K562 (cell line): ENCODE results near the gene FTH1. TPM values are rescaled to one million over a fixed set of nuclear protein-coding genes. Genes with fewer than 3 reads are reported as not detected.

Experiments
- ATAC-seq: fragments of 200-7000 bp; cut with Tn5 transposase; 3 replicates; pipeline ENCODE4 v1.9.1; 2020; ENCODE audit warnings: moderate library complexity
- BruUV-seq: library from RNA; stranded (reverse); fragments of 400-500 nt; replicated peaks from 2 replicates; lab custom pipeline; 2021; lab: Mats Ljungman, UMichigan
- CTCF ChIA-PET: fragments of 300-600 bp; formaldehyde crosslinking; extraction: SDS; loops from one replicate; lab custom pipeline; 2021; ENCODE audit warnings: low intra/inter-chr PET ratio; lab: Yijun Ruan, JAX
- POLR2A ChIA-PET: fragments of 300-600, 350-650 bp; sonication (Branson Sonifier 250); formaldehyde crosslinking; extraction: SDS; loops from one replicate; lab custom pipeline; 2021; ENCODE audit warnings: antibody characterized with exemption, inconsistent platforms; lab: Yijun Ruan, JAX
- DNase-seq, 4 experiments: peaks; one replicate each; pipeline versions ENCODE4 v3.0.0 to v3.0.0-alpha.2; 2011 to 2018; ENCODE audit warnings: low spot score in 3 of 4, mixed read lengths in 3 of 4; ENCODE audit errors: extremely low read depth in 1 of 4
- FAIRE-seq: peaks from 2 replicates; lab custom pipeline; 2011; peaks lifted over from hg19 to GRCh38; lab: Jason Lieb, UNC
- H2AFZ ChIP-seq: 2 replicates; pipeline ENCODE4 v1.6.0; 2011; ENCODE audit warnings: low read depth, low read length, control low read depth, inconsistent platforms
- H3K27ac ChIP-seq: fragments of 200-600 bp; 3 replicates; pipeline ENCODE4 v1.8.0; 2011; ENCODE audit warnings: low read depth, mild to moderate bottlenecking, control low read depth, inconsistent platforms, low read length, moderate library complexity, mixed read lengths; ENCODE audit errors: extremely low read depth
- H3K27me3 ChIP-seq, 2 experiments: fragments of 300-600 bp in 1 of 2; 2 replicates in 1 of 2; 3 replicates in 1 of 2; pipeline versions ENCODE4 v1.6.0 to v1.8.0; 2011; ENCODE audit warnings: inconsistent platforms in 2 of 2, low read length in 2 of 2, mild to moderate bottlenecking in 1 of 2, mixed read lengths in 1 of 2, moderate library complexity in 1 of 2; ENCODE audit not compliant: control insufficient read depth in 2 of 2, insufficient read depth in 2 of 2
- H3K36me3 ChIP-seq: fragments of 300-600 bp; 3 replicates; pipeline ENCODE4 v1.8.0; 2011; ENCODE audit warnings: mild to moderate bottlenecking, low read length, inconsistent platforms; ENCODE audit not compliant: control insufficient read depth, insufficient read depth
- H3K4me1 ChIP-seq, 2 experiments: fragments of 200-600 bp in 1 of 2; replicated peaks in 1 of 2; 2 replicates in 1 of 2; 3 replicates in 1 of 2; pipeline versions ENCODE4 v1.5.1 to v1.8.0; 2011; ENCODE audit warnings: inconsistent platforms in 2 of 2, low read length in 2 of 2, mild to moderate bottlenecking in 1 of 2, mixed read lengths in 1 of 2, moderate library complexity in 1 of 2; ENCODE audit not compliant: control insufficient read depth in 2 of 2, insufficient read depth in 2 of 2
- H3K4me2 ChIP-seq: 2 replicates; pipeline ENCODE4 v1.6.1; 2011; ENCODE audit warnings: low read length, control low read depth, inconsistent platforms, mixed read lengths; ENCODE audit not compliant: insufficient read depth
- H3K4me3 ChIP-seq: fragments of 200-600 bp; sonication (generic), shearing (Covaris generic); 2 replicates; pipeline ENCODE4 v1.5.1; 2016; ENCODE audit warnings: control low read depth, inconsistent platforms
- H3K79me2 ChIP-seq: fragments of 200-600 bp; 3 replicates; pipeline ENCODE4 v1.8.0; 2011; ENCODE audit warnings: low read length, inconsistent platforms; ENCODE audit not compliant: control insufficient read depth, insufficient read depth
- H3K9ac ChIP-seq, 2 experiments: 2 replicates each; pipeline versions ENCODE4 v1.6.0 to v1.6.1; 2011; ENCODE audit warnings: low read depth in 2 of 2, low read length in 2 of 2, control low read depth in 1 of 2, inconsistent platforms in 1 of 2, mild to moderate bottlenecking in 1 of 2, mixed read lengths in 1 of 2; ENCODE audit not compliant: insufficient read depth in 1 of 2
- H3K9me1 ChIP-seq: one replicate; pipeline ENCODE4 v1.6.0; 2011; ENCODE audit warnings: inconsistent platforms, mild to moderate bottlenecking, low read length, moderate library complexity; ENCODE audit not compliant: control insufficient read depth, insufficient read depth
- H3K9me3 ChIP-seq: replicated peaks from 2 replicates; pipeline ENCODE4 v1.5.1; 2011; ENCODE audit warnings: low read depth, low read length, inconsistent platforms; ENCODE audit not compliant: control insufficient read depth, insufficient read depth
- H4K20me1 ChIP-seq: replicated peaks from 2 replicates; pipeline ENCODE4 v1.6.1; 2011; ENCODE audit warnings: low read length, inconsistent platforms, mixed read lengths; ENCODE audit not compliant: control insufficient read depth, insufficient read depth
- ATF7 ChIP-seq: fragments of 450-650 bp; IDR thresholded peaks from 2 replicates; pipeline ENCODE4 v1.7.1; 2014; ENCODE audit warnings: mild to moderate bottlenecking, moderate library complexity
- CBX1 ChIP-seq: sonication (generic); IDR thresholded peaks from 2 replicates; pipeline ENCODE4 v1.6.1; 2016; ENCODE audit warnings: antibody characterized with exemption, low read depth, mild to moderate bottlenecking
- ELF4 ChIP-seq: fragments of 450-650 bp; formaldehyde crosslinking; IDR thresholded peaks from 2 replicates; pipeline ENCODE4 v1.4.0; 2022; ENCODE audit warnings: missing genetic modification characterization
- ELK3 ChIP-seq: fragments of 450-650 bp; formaldehyde crosslinking; IDR thresholded peaks from 2 replicates; pipeline ENCODE4 v1.4.0; 2020; ENCODE audit warnings: mild to moderate bottlenecking
- GTF2A2 ChIP-seq: IDR thresholded peaks from 2 replicates; pipeline ENCODE4 v1.6.1; 2016; ENCODE audit warnings: mild to moderate bottlenecking, missing genetic modification characterization, missing compliant biosample characterization
- JUND ChIP-seq, 2 experiments: IDR thresholded peaks; 2 replicates in 1 of 2; 3 replicates in 1 of 2; pipeline ENCODE4 v1.6.1; 2011; ENCODE audit warnings: borderline replicate concordance in 2 of 2, low read depth in 2 of 2, low read length in 2 of 2, improper control_type of control experiment in 1 of 2, missing biosample characterization in 1 of 2, missing genetic modification characterization in 1 of 2, missing genetic modification reagents in 1 of 2
- MCM3 ChIP-seq: fragments of 450-650 bp; IDR thresholded peaks from 2 replicates; pipeline ENCODE4 v1.6.1; 2016
- MTA2 ChIP-seq: fragments of 450-650 bp; IDR thresholded peaks from 2 replicates; pipeline ENCODE4 v1.6.1; 2016; ENCODE audit warnings: low read depth
- PKNOX1 ChIP-seq: fragments of 450-650 bp; IDR thresholded peaks from 2 replicates; pipeline ENCODE4 v1.6.1; 2016
- PTRF ChIP-seq: fragments of 450-650 bp; IDR thresholded peaks from 2 replicates; pipeline ENCODE4 v1.6.1; 2016; ENCODE audit warnings: mild to moderate bottlenecking, missing genetic modification characterization, missing compliant biosample characterization
- SNRNP70 ChIP-seq: fragments of 200-400 bp; formaldehyde crosslinking; optimal IDR thresholded peaks from 2 replicates; pipeline ENCODE3; 2017; ENCODE audit warnings: low read depth, low read length
- SRF ChIP-seq, 2 experiments: fragments of 250-450, 450-650 bp in 1 of 2; sonication (Bioruptor Pico) in 1 of 2; sonication (generic) in 1 of 2; formaldehyde crosslinking; IDR thresholded peaks; 2 replicates each; pipeline versions ENCODE4 v1.5.0 to v1.5.1; 2020 to 2022; ENCODE audit warnings: mild to moderate bottlenecking in 1 of 2, missing genetic modification reagents in 1 of 2
- SRSF1 ChIP-seq: fragments of 200-400 bp; formaldehyde crosslinking; IDR thresholded peaks from 2 replicates; pipeline ENCODE4 v1.6.1; 2017; ENCODE audit warnings: mild to moderate bottlenecking, low read depth, low read length, moderate library complexity
- ZNF24 ChIP-seq: fragments of 450-650 bp; IDR thresholded peaks from 2 replicates; pipeline ENCODE4 v1.6.1; 2016
- ZNF263 ChIP-seq: sonication (generic); formaldehyde crosslinking; IDR thresholded peaks from 2 replicates; pipeline ENCODE4 v1.8.0; 2022; ENCODE audit warnings: mild to moderate bottlenecking, missing genetic modification reagents, borderline replicate concordance
- ZNF436 ChIP-seq: fragments of 250-450, 450-650 bp; sonication (Bioruptor Pico); formaldehyde crosslinking; IDR thresholded peaks from 2 replicates; pipeline ENCODE4 v1.7.0; 2020; ENCODE audit warnings: mild to moderate bottlenecking
- ZNF507 ChIP-seq: conservative IDR thresholded peaks from 2 replicates; pipeline ENCODE4 v1.6.1; 2017; ENCODE audit warnings: missing genetic modification characterization, missing compliant biosample characterization
- ZNF586 ChIP-seq: fragments of 450-650 bp; formaldehyde crosslinking; conservative IDR thresholded peaks from 2 replicates; pipeline ENCODE4 v1.4.0; 2020; ENCODE audit warnings: mild to moderate bottlenecking, moderate library complexity
- ZNF785 ChIP-seq: fragments of 250-450 bp; sonication (Bioruptor Pico); IDR thresholded peaks from 2 replicates; pipeline ENCODE4 v1.4.0; 2020; ENCODE audit warnings: mild to moderate bottlenecking
- WGBS: fragments of 100-300 bp; shearing (Covaris generic); methylation state at CpG from one replicate; pipeline ENCODE4 v1.1.6; 2016; ENCODE audit warnings: low coverage, mixed read lengths; ENCODE audit not compliant: insufficient coverage; ENCODE audit errors: missing lambda C conversion rate; 5-methylcytosine and 5-hydroxymethylcytosine counted together
- in situ Hi-C: fragments of 300-500 bp; cut with MboI; formaldehyde crosslinking; loops from 4 replicates; pipeline ENCODE4 v1.15.0; 2018; ENCODE audit warnings: inconsistent platforms, mixed read lengths
- intact Hi-C: fragments of 100-400 bp; cut with micrococcal nuclease; formaldehyde crosslinking; loops from 2 replicates; pipeline ENCODE4 v1.14.2; 2022
- polyA plus RNA-seq, 8 experiments: library from polyadenylated mRNA; depleted of rRNA in 4 of 8; stranded (reverse) in 5 of 8; unstranded in 3 of 8; fragments of >200 nt; fragmentation: Nextera tagmentation in 2 of 8; fragmentation: Illumina TruSeq in 1 of 8; extraction: Ambion mirVana in 2 of 8; extraction: Trizol in 1 of 8; gene quantifications; 2 replicates each; pipeline versions ENCODE4 v1.2.1 to v1.2.3, GENCODE V29; 2011 to 2014; ENCODE audit warnings: inconsistent platforms in 1 of 8, missing spikeins in 1 of 8
- total RNA-seq, 7 experiments: library from RNA; depleted of rRNA in 6 of 7; stranded (reverse); fragments of >200 nt in 6 of 7; fragmentation: Illumina TruSeq in 2 of 7; extraction: Trizol in 2 of 7; gene quantifications; 2 replicates each; pipeline versions ENCODE4 v1.2.1 to v1.2.3, GENCODE V29; 2011 to 2021; ENCODE audit warnings: low replicate concordance in 1 of 7

Gene FTH1
- total and polyA plus RNA-seq, 9 of the 15 experiments (the other 6 are each of a cell fraction or from before 2014, with no cell fraction given), result 370 to 3,146 (median 802) TPM

- TF ChIP-seq JUND (IDR thresholded peaks at IDR 0.05; ENCODE audit: borderline replicate concordance, low read depth, low read length) (peak; percentile 14; the same call in 1 of the 2 replicates), JUND (tag; IDR thresholded peaks at IDR 0.05; ENCODE audit: borderline replicate concordance, low read depth, low read length) (no peak), ELF4 (no peak), SRF (CRISPR knock-in tag; IDR thresholded peaks at IDR 0.05) (peak in 1 of 2 experiments; percentile 42; a peak in 1 of 4 replicates)
- TF ChIP-seq, all 486 proteins: peak for 21
Observed at GRCh38 chr11:61918938-61919704, 48.3 kb downstream of the FTH1 start (continued).

- no peak for ATAC-seq
- no TSS peak for BruUV-seq
- peak overlapping the region; percentile 63 for H3K4me3 ChIP-seq
- POLR2A ChIA-PET, result interaction anchor here (0.5 to 2.2 kb wide), 5 partner anchors 10 to 46 kb away, joined by 3 to 11 read pairs (median 6); partner anchors contain the start of gene BEST1
- WGBS, result 46% methylated on average over 14 of the region's 14 CpGs
- H3K4me1 ChIP-seq, result peaks cover 52 to 86% of the 10 kb centered on the region in 2 experiments
- peak overlapping the region; percentile 71 for H3K27ac ChIP-seq
- 0 out of 2 replicates have a peak overlapping the region, but pooled peaks have one; percentile 55 for H2AFZ ChIP-seq
- H3K9ac ChIP-seq, result peak overlapping the region; percentile 60 to 80; a peak in 3 of 4 replicates
- peak overlapping the region; percentile 96 for H3K4me2 ChIP-seq
- H3K27me3 ChIP-seq, result no peaks in the 10 kb centered on the region
- peaks cover 67% of the 10 kb centered on the region for H3K79me2 ChIP-seq
- in situ Hi-C loops (no loop called here), intact Hi-C loops (no loop called here)
- H4K20me1 ChIP-seq, result peaks cover 5% of the 10 kb centered on the region; the same call in 1 of the 2 replicates
- no peak for FAIRE-seq
- peaks cover 7% of the 10 kb centered on the region; the same call in 2 of the 3 replicates for H3K36me3 ChIP-seq
- CTCF ChIA-PET, result no interaction called here
- H3K9me1 ChIP-seq, result no peaks in the 10 kb centered on the region
- no peaks in the 10 kb centered on the region for H3K9me3 ChIP-seq
- DNase-seq, result no peak
- TF ChIP-seq ZNF507, result no peak
- TF ChIP-seq ZNF263 (CRISPR knock-in tag), result peak; percentile 49
- no peak for TF ChIP-seq CBX1
- no peak for TF ChIP-seq GTF2A2 (tag)
- no peak for TF ChIP-seq ELK3 (CRISPR knock-in tag)
- TF ChIP-seq SRSF1, result no peak
- TF ChIP-seq ZNF785 (CRISPR knock-in tag), result no peak
- peak; percentile 55; the same call in 1 of the 2 replicates for TF ChIP-seq ZNF24
- no peak for TF ChIP-seq SNRNP70
- TF ChIP-seq ATF7, result no peak
- no peak for TF ChIP-seq PTRF
- TF ChIP-seq MTA2, result no peak
- TF ChIP-seq ZNF436 (CRISPR knock-in tag), result no peak
- no peak for TF ChIP-seq MCM3
- no peak for TF ChIP-seq ZNF586 (CRISPR knock-in tag)
- 0 out of 2 replicates have a peak, but pooled peaks have one; percentile 8 for TF ChIP-seq PKNOX1
Observed at GRCh38 chr11:61918251-61918937, 49.0 kb downstream of the FTH1 start.
